Karpas-422 (cell line): ENCODE results near the gene CCNQ. TPM values are rescaled to one million over a fixed set of nuclear protein-coding genes. Genes with fewer than 3 reads are reported as not detected.

Experiments used
- DNase-seq: peaks from one replicate; pipeline ENCODE4 v3.0.0-alpha.2; 2015
- H2AFZ ChIP-seq: fragments of 200-600 bp; sonication (generic); 2 replicates; pipeline ENCODE4 v1.6.1; 2014; ENCODE audit warnings: antibody characterized with exemption, low read length, mixed read lengths
- H3K27ac ChIP-seq: fragments of 200-600 bp; sonication (generic); 2 replicates; pipeline ENCODE4 v1.5.1; 2014; ENCODE audit warnings: mild to moderate bottlenecking, low read length, moderate library complexity
- H3K27me3 ChIP-seq: fragments of 200-600 bp; sonication (generic); 2 replicates; pipeline ENCODE4 v1.6.1; 2014; ENCODE audit warnings: low read length, mixed read lengths
- H3K36me3 ChIP-seq: fragments of 200-600 bp; sonication (generic); 2 replicates; pipeline ENCODE4 v1.6.1; 2014; ENCODE audit warnings: low read length, mixed read lengths; ENCODE audit not compliant: insufficient read depth
- H3K4me1 ChIP-seq: fragments of 200-600 bp; sonication (generic); 2 replicates; pipeline ENCODE4 v1.6.1; 2014; ENCODE audit warnings: mild to moderate bottlenecking, low read length, mixed read lengths
- H3K4me2 ChIP-seq: fragments of 200-600 bp; sonication (generic); 2 replicates; pipeline ENCODE4 v1.6.1; 2014; ENCODE audit warnings: low read length, low read depth, mild to moderate bottlenecking; ENCODE audit not compliant: poor library complexity, severe bottlenecking
- H3K4me3 ChIP-seq: fragments of 200-600 bp; sonication (generic); 2 replicates; pipeline ENCODE4 v1.5.1; 2014; ENCODE audit warnings: mild to moderate bottlenecking, antibody characterized with exemption, low read length, mixed read lengths
- H3K79me2 ChIP-seq: fragments of 200-600 bp; sonication (generic); 2 replicates; pipeline ENCODE4 v1.6.1; 2014; ENCODE audit warnings: mild to moderate bottlenecking, low read length, mixed read lengths
- H3K9ac ChIP-seq: fragments of 200-600 bp; sonication (generic); 2 replicates; pipeline ENCODE4 v1.6.0; 2014; ENCODE audit warnings: low read length
- H3K9me2 ChIP-seq: fragments of 200-600 bp; sonication (generic), shearing (Covaris generic); replicated peaks from 2 replicates; pipeline ENCODE4 v1.6.0; 2014; ENCODE audit warnings: mild to moderate bottlenecking, low read length, moderate library complexity; ENCODE audit not compliant: insufficient read depth
- H3K9me3 ChIP-seq: fragments of 300-700, 200-600 bp; sonication (generic); 2 replicates; pipeline ENCODE4 v1.6.1; 2014; ENCODE audit warnings: low read length, mixed read lengths
- H4K20me1 ChIP-seq: fragments of 200-600 bp; sonication (generic); 2 replicates; pipeline ENCODE4 v1.6.1; 2014; ENCODE audit warnings: mild to moderate bottlenecking, antibody characterized with exemption, low read length, low read depth; ENCODE audit not compliant: insufficient read depth
- total RNA-seq: library from RNA; depleted of rRNA; stranded (reverse); fragments of >200 nt; shearing (Covaris generic); gene quantifications from 2 replicates; pipeline ENCODE4 v1.2.3, GENCODE V29; 2014; ENCODE audit warnings: low replicate concordance; rRNA removed

The CCNQ gene
- total RNA-seq, 1 experiment from 2014 or later = 29.1 TPM

GRCh38 chrX:153544727-153545126 lies 54.2 kb downstream of the CCNQ start:
- Histone ChIP-seq H3K9me2 (no peaks in the 10 kb centered on the region), H3K27ac (no peak overlapping the region), H3K9ac (no peak overlapping the region), H4K20me1 (peaks cover 8% of the 10 kb centered on the region; the same call in 1 of the 2 replicates), H3K4me2 (no peak overlapping the region), H2AFZ (no peak overlapping the region), H3K36me3 (no peaks in the 10 kb centered on the region), H3K4me1 (no peaks in the 10 kb centered on the region), H3K79me2 (no peaks in the 10 kb centered on the region), H3K4me3 (no peak overlapping the region), H3K27me3 (no peaks in the 10 kb centered on the region), H3K9me3 (no peaks in the 10 kb centered on the region)
- DNase-seq = no peak

GRCh38 chrX:153539979-153540358 lies 59.0 kb downstream of the CCNQ start:
- H3K4me2 ChIP-seq = no peak overlapping the region
- no peaks in the 10 kb centered on the region for H3K4me1 ChIP-seq
- H3K9me3 ChIP-seq = no peaks in the 10 kb centered on the region
- no peak overlapping the region for H3K4me3 ChIP-seq
- no peaks in the 10 kb centered on the region for H3K27me3 ChIP-seq
- H4K20me1 ChIP-seq = peaks cover 9% of the 10 kb centered on the region; the same call in 1 of the 2 replicates
- no peak overlapping the region for H3K9ac ChIP-seq
- DNase-seq = no peak
- H2AFZ ChIP-seq = no peak overlapping the region
- no peaks in the 10 kb centered on the region for H3K79me2 ChIP-seq
- H3K9me2 ChIP-seq = no peaks in the 10 kb centered on the region
- no peaks in the 10 kb centered on the region for H3K36me3 ChIP-seq
- no peak overlapping the region for H3K27ac ChIP-seq

GRCh38 chrX:153539171-153539978 lies 59.6 kb downstream of the CCNQ start:
- peaks cover 9% of the 10 kb centered on the region; the same call in 1 of the 2 replicates for H4K20me1 ChIP-seq
- no peak overlapping the region for H3K27ac ChIP-seq
- H3K9me2 ChIP-seq = no peaks in the 10 kb centered on the region
- DNase-seq = peak; percentile 85
- H3K36me3 ChIP-seq = no peaks in the 10 kb centered on the region
- H2AFZ ChIP-seq = no peak overlapping the region
- no peak overlapping the region for H3K9ac ChIP-seq
- H3K27me3 ChIP-seq = no peaks in the 10 kb centered on the region
- no peak overlapping the region for H3K4me3 ChIP-seq
- H3K4me2 ChIP-seq = no peak overlapping the region
- H3K79me2 ChIP-seq = no peaks in the 10 kb centered on the region
- H3K9me3 ChIP-seq = no peaks in the 10 kb centered on the region
- no peaks in the 10 kb centered on the region for H3K4me1 ChIP-seq

- no peaks in the 10 kb centered on the region for H3K36me3 ChIP-seq
Observed at GRCh38 chrX:153538424-153538823, 60.5 kb downstream of the CCNQ start.

More at GRCh38 chrX:153538424-153538823, 60.5 kb downstream of the CCNQ start:
- Histone ChIP-seq H2AFZ (no peak overlapping the region), H3K27ac (no peak overlapping the region), H3K9me2 (no peaks in the 10 kb centered on the region), H3K4me3 (no peak overlapping the region), H3K27me3 (no peaks in the 10 kb centered on the region), H3K4me2 (no peak overlapping the region), H3K4me1 (no peaks in the 10 kb centered on the region), H3K9me3 (no peaks in the 10 kb centered on the region), H4K20me1 (peaks cover 9% of the 10 kb centered on the region; the same call in 1 of the 2 replicates), H3K79me2 (no peaks in the 10 kb centered on the region), H3K9ac (no peak overlapping the region)
- no peak for DNase-seq

Other genes with a start within 250 kb of the CCNQ start
- not detected in 2 replicates for gene PNMA6E, start 197.8 kb downstream of the CCNQ start, total RNA-seq
- not detected in 2 replicates for gene ZFP92, start 187.7 kb downstream of the CCNQ start, total RNA-seq
- gene TREX2, start 153.1 kb downstream of the CCNQ start, total RNA-seq = 0.30 and 1.2 TPM in 2 replicates
- gene HAUS7, start 128.6 kb downstream of the CCNQ start, total RNA-seq = 36.2 and 47.6 TPM in 2 replicates
- gene BGN, start 104.2 kb downstream of the CCNQ start, total RNA-seq = not detected in 2 replicates
- gene ATP2B3, start 81.5 kb downstream of the CCNQ start, total RNA-seq = not detected in 2 replicates
- not detected in 2 replicates for gene DUSP9, start 48.1 kb upstream of the CCNQ start, total RNA-seq
- gene PNCK, start 74.7 kb upstream of the CCNQ start, total RNA-seq = not detected in 2 replicates
- gene SLC6A8, start 88.8 kb upstream of the CCNQ start, total RNA-seq = 0.14 TPM in 1 of 2 replicates, not detected in the other
- 99.7 and 110 TPM in 2 replicates for gene BCAP31, start 125.2 kb upstream of the CCNQ start, total RNA-seq
- 1.9 and 4.1 TPM in 2 replicates for gene ABCD1, start 125.7 kb upstream of the CCNQ start, total RNA-seq
- not detected in 2 replicates for gene PLXNB3, start 165.1 kb upstream of the CCNQ start, total RNA-seq
- not detected in 2 replicates for gene SRPK3, start 181.9 kb upstream of the CCNQ start, total RNA-seq
- gene IDH3G, start 195.2 kb upstream of the CCNQ start, total RNA-seq = 46.5 and 80.7 TPM in 2 replicates
- gene SSR4, start 195.5 kb upstream of the CCNQ start, total RNA-seq = 249 and 310 TPM in 2 replicates
- gene PDZD4, start 231.4 kb upstream of the CCNQ start, total RNA-seq = not detected in 2 replicates